ENCODE data around the gene DVL1.

- TF ChIP-seq CTCF (IDR thresholded peaks at IDR 0.05; ENCODE audit: insufficient read depth, low read depth, low read length) (no peak), EZH2 (IDR thresholded peaks at IDR 0.05; ENCODE audit: insufficient read depth, low read length) (no peak)
Observed at GRCh38 chr1:1332774-1333480, 16.3 kb downstream of the DVL1 start.
